ENCODE results near the gene SLC15A3. TPM values are rescaled to one million over a fixed set of nuclear protein-coding genes. Genes with fewer than 3 reads are reported as not detected.

The SLC15A3 gene
- total RNA-seq, 1 experiment from 2014 or later: 8.7 TPM

- no TSS peak for BruUV-seq (replicated peaks)
- in situ Hi-C loops (cut with HindIII; ENCODE audit: low pct_unique_long_range_greater_than_20kb, low sequenced_read_pairs): no loop called here
- ATAC-seq (no peak), DNase-seq (ENCODE audit: low read depth, low spot score) (no peak)
- CTCF ChIA-PET: interaction anchor here (0.7 kb wide), 1 partner anchor 107 kb away, joined by 4 read pairs; no protein-coding TSS in a partner anchor
- Histone ChIP-seq H3K27me3 (ENCODE audit: control insufficient read depth, insufficient read depth, low read length) (no peaks in the 10 kb centered on the region), H3K27ac (ENCODE audit: low read length) (no peak overlapping the region), H3K4me1 (ENCODE audit: control insufficient read depth, insufficient read depth, low read length) (no peaks in the 10 kb centered on the region), H3K9me3 (ENCODE audit: control insufficient read depth, insufficient read depth, low read depth, low read length) (no peaks in the 10 kb centered on the region), H3K4me3 (ENCODE audit: low read depth in 2 of 2, low read length in 2 of 2) (no peak overlapping the region), H3K36me3 (ENCODE audit: control insufficient read depth, insufficient read depth, low read length) (no peaks in the 10 kb centered on the region)
- intact Hi-C loops (cut with micrococcal nuclease; ENCODE audit: unreplicated experiment): no loop called here
- POLR2A ChIA-PET: no interaction called here
- TF ChIP-seq, protein P1, sequence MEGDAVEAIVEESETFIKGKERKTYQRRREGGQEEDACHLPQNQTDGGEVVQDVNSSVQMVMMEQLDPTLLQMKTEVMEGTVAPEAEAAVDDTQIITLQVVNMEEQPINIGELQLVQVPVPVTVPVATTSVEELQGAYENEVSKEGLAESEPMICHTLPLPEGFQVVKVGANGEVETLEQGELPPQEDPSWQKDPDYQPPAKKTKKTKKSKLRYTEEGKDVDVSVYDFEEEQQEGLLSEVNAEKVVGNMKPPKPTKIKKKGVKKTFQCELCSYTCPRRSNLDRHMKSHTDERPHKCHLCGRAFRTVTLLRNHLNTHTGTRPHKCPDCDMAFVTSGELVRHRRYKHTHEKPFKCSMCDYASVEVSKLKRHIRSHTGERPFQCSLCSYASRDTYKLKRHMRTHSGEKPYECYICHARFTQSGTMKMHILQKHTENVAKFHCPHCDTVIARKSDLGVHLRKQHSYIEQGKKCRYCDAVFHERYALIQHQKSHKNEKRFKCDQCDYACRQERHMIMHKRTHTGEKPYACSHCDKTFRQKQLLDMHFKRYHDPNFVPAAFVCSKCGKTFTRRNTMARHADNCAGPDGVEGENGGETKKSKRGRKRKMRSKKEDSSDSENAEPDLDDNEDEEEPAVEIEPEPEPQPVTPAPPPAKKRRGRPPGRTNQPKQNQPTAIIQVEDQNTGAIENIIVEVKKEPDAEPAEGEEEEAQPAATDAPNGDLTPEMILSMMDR (IDR thresholded peaks at IDR 0.05): no peak
- TF ChIP-seq SIN3A (IDR thresholded peaks at IDR 0.05; ENCODE audit: borderline replicate concordance, insufficient read depth, low read depth, low read length) (no peak), REST (IDR thresholded peaks at IDR 0.05; ENCODE audit: insufficient read depth in 1 of 2, low read depth in 2 of 2, low read length in 1 of 2) (no peak), TCF7L2 (IDR thresholded peaks at IDR 0.05; ENCODE audit: low read depth, low read length) (no peak), POLR2AphosphoS5 (IDR thresholded peaks at IDR 0.05; ENCODE audit: low read depth, low read length) (no peak)
Measured at GRCh38 chr11:60944490-60945294, 7.3 kb downstream of the SLC15A3 start.

DNA sequence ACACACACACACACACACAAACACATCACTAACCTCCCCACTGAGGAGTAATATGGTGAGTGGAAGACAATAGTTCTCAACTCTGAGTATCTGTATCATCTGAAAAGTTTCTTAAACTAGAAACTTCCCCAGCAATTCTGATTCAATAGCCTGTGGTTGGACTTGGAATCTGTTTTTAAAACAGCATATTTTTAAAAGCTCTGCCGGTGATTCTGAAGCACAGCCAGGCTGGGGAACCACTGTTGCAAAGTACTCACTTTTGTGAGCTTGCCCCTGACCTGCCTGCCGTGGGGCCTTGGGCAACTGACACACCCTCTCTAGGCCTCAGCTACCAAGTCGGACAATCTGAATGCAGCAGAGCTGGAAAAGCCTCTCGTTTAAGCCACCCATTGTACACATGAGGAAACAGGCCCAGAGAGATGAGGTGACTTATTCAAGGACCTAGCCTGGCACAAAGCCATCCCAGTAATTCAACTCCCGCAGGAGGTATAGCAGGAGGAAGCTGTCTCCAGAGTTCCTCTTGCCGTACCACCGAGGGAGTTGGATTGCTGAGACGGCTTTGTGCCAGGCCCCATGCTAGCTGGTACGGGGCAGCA is 8.9 kb downstream of the SLC15A3 start:
- Histone ChIP-seq H3K36me3 (ENCODE audit: control insufficient read depth, insufficient read depth, low read length) (no peaks in the 10 kb centered on the region), H3K4me1 (ENCODE audit: control insufficient read depth, insufficient read depth, low read length) (no peaks in the 10 kb centered on the region), H3K4me3 (ENCODE audit: low read depth in 2 of 2, low read length in 2 of 2) (no peak overlapping the region), H3K27me3 (ENCODE audit: control insufficient read depth, insufficient read depth, low read length) (no peaks in the 10 kb centered on the region), H3K27ac (ENCODE audit: low read length) (no peak overlapping the region), H3K9me3 (ENCODE audit: control insufficient read depth, insufficient read depth, low read depth, low read length) (no peaks in the 10 kb centered on the region)
- in situ Hi-C loops (cut with HindIII; ENCODE audit: low pct_unique_long_range_greater_than_20kb, low sequenced_read_pairs) (no loop called here), intact Hi-C loops (cut with micrococcal nuclease; ENCODE audit: unreplicated experiment) (no loop called here)
- POLR2A ChIA-PET: no interaction called here
- no TSS peak for BruUV-seq (replicated peaks)
- ATAC-seq (no peak), DNase-seq (ENCODE audit: low read depth, low spot score) (no peak)
- CTCF ChIA-PET: interaction anchor here (0.6 to 0.7 kb wide), 2 partner anchors 12 to 34 kb away, joined by 3 read pairs; no protein-coding TSS in a partner anchor
- TF ChIP-seq POLR2AphosphoS5 (IDR thresholded peaks at IDR 0.05; ENCODE audit: low read depth, low read length): no peak
- TF ChIP-seq REST (IDR thresholded peaks at IDR 0.05; ENCODE audit: insufficient read depth in 1 of 2, low read depth in 2 of 2, low read length in 1 of 2): no peak
- TF ChIP-seq, protein P1 (IDR thresholded peaks at IDR 0.05): no peak
- no peak for TF ChIP-seq SIN3A (IDR thresholded peaks at IDR 0.05; ENCODE audit: borderline replicate concordance, insufficient read depth, low read depth, low read length)
- no peak for TF ChIP-seq TCF7L2 (IDR thresholded peaks at IDR 0.05; ENCODE audit: low read depth, low read length)

All from Panc1 (cell line).